ENCODE measurements around the gene TOR3A. TPM values are rescaled to one million over a fixed set of nuclear protein-coding genes. Genes with fewer than 3 reads are reported as not detected.

The TOR3A gene
- total and polyA plus RNA-seq, 2 of the 13 experiments (the other 11 are each of a cell fraction or from before 2014, with no cell fraction given) = 14.7 to 28.4 TPM

- TF ChIP-seq ZNF574 (CRISPR knock-in tag; IDR thresholded peaks at IDR 0.05) (peak; percentile 38; the same call in 1 of the 2 replicates), POLR2G (IDR thresholded peaks at IDR 0.05; ENCODE audit: low read depth, low read length) (no peak), HNF4G (IDR thresholded peaks at IDR 0.05; ENCODE audit: borderline replicate concordance, low read depth, low read length) (peak; percentile 89), HNF4G (CRISPR knock-in tag; IDR thresholded peaks at IDR 0.05; ENCODE audit: borderline replicate concordance, low read depth) (peak; percentile 86; the same call in 1 of the 2 replicates), ZNF362 (CRISPR knock-in tag; IDR thresholded peaks at IDR 0.05; ENCODE audit: borderline replicate concordance) (peak; percentile 31; the same call in 1 of the 2 replicates), ZNF550 (CRISPR knock-in tag; IDR thresholded peaks at IDR 0.05; ENCODE audit: borderline replicate concordance) (no peak), ZBTB49 (CRISPR knock-in tag; IDR thresholded peaks at IDR 0.05; ENCODE audit: borderline replicate concordance) (no peak), NFRKB (IDR thresholded peaks at IDR 0.05) (no peak)
Measured at GRCh38 chr1:179104611-179105250, 22.9 kb downstream of the TOR3A start (continued).

All from HepG2 (cell line).